CD4-positive, CD25-positive, alpha-beta regulatory T cell (primary cell): ENCODE results near the gene SRSF4. TPM values are rescaled to one million over a fixed set of nuclear protein-coding genes. Genes with fewer than 3 reads are reported as not detected.
"Not testable (repeated sequence)": the region's sequence is repeated elsewhere in the genome, so short reads cannot be mapped to it uniquely, and the experiment has no call there.

Experiments used
- ATAC-seq, 2 donors: fragments of 150-1000 bp; cut with Tn5 transposase; one replicate each; pipeline ENCODE4 v1.10.0; 2021; ENCODE audit warnings: low read depth in 2 of 2, moderate number of reproducible peaks in 2 of 2, moderate library complexity in 1 of 2
- DNase-seq, 3 donors: peaks; one replicate each; pipeline versions ENCODE4 v3.0.0 to v3.0.0-alpha.2; 2012 to 2022; ENCODE audit warnings: mixed read lengths in 1 of 3
- H3K27ac ChIP-seq: one replicate; pipeline ENCODE4 v1.7.0; 2013; ENCODE audit warnings: mild to moderate bottlenecking, low read length; ENCODE audit not compliant: insufficient read depth, poor library complexity, severe bottlenecking
- H3K27me3 ChIP-seq: one replicate; pipeline ENCODE4 v1.7.0; 2013; ENCODE audit warnings: low read length; ENCODE audit not compliant: control insufficient read depth, insufficient read depth
- H3K36me3 ChIP-seq: one replicate; pipeline ENCODE4 v1.7.0; 2013; ENCODE audit warnings: mild to moderate bottlenecking, low read length, moderate library complexity; ENCODE audit not compliant: control insufficient read depth, insufficient read depth
- H3K4me1 ChIP-seq: 2 replicates; pipeline ENCODE4 v1.7.0; 2013; ENCODE audit warnings: mild to moderate bottlenecking, low read length; ENCODE audit not compliant: insufficient read depth, control insufficient read depth, poor library complexity, severe bottlenecking
- H3K4me3 ChIP-seq: one replicate; pipeline ENCODE4 v1.7.0; 2013; ENCODE audit warnings: low read depth, mild to moderate bottlenecking, low read length, moderate library complexity
- H3K9me3 ChIP-seq, 2 experiments: 1 replicate in 1 of 2; 2 replicates in 1 of 2; pipeline ENCODE4 v1.7.0; 2013; ENCODE audit warnings: low read length in 2 of 2, mild to moderate bottlenecking in 1 of 2, moderate library complexity in 1 of 2; ENCODE audit not compliant: control insufficient read depth in 2 of 2
- H3K27ac Mint-ChIP-seq, 3 donors: one replicate each; pipeline ENCODE4 v1.8.0; 2020 to 2022; ENCODE audit warnings: mild to moderate bottlenecking in 3 of 3, mixed read lengths in 3 of 3, moderate library complexity in 2 of 3
- H3K27me3 Mint-ChIP-seq: one replicate; pipeline ENCODE4 v1.8.0; 2022; ENCODE audit warnings: mild to moderate bottlenecking, mixed read lengths
- H3K36me3 Mint-ChIP-seq: one replicate; pipeline ENCODE4 v1.8.0; 2020; ENCODE audit warnings: mixed read lengths
- H3K4me1 Mint-ChIP-seq, 4 donors: one replicate each; pipeline ENCODE4 v1.8.0; 2020 to 2022; ENCODE audit warnings: mixed read lengths in 4 of 4, mild to moderate bottlenecking in 1 of 4
- H3K4me3 Mint-ChIP-seq, 4 donors: one replicate each; pipeline ENCODE4 v1.8.0; 2020 to 2022; ENCODE audit warnings: mild to moderate bottlenecking in 4 of 4, mixed read lengths in 4 of 4, moderate library complexity in 3 of 4
- H3K9me3 Mint-ChIP-seq, 7 donors: one replicate each; pipeline ENCODE4 v1.8.0; 2020 to 2022; ENCODE audit warnings: mixed read lengths in 7 of 7, mild to moderate bottlenecking in 3 of 7, moderate library complexity in 2 of 7
- polyA plus RNA-seq, 4 donors: library from polyadenylated mRNA; unstranded; fragments of 300-500 nt; fragmentation: Illumina TruSeq; gene quantifications; one replicate each; pipeline ENCODE4 v1.2.3, GENCODE V29; 2021
- total RNA-seq: library from RNA; stranded (reverse); gene quantifications from one replicate; pipeline ENCODE4 v1.2.3, GENCODE V29; 2022

SRSF4 gene
- total and polyA plus RNA-seq, 5 donors from 2014 or later: 87.2 to 108 (median 94.0) TPM

DNA sequence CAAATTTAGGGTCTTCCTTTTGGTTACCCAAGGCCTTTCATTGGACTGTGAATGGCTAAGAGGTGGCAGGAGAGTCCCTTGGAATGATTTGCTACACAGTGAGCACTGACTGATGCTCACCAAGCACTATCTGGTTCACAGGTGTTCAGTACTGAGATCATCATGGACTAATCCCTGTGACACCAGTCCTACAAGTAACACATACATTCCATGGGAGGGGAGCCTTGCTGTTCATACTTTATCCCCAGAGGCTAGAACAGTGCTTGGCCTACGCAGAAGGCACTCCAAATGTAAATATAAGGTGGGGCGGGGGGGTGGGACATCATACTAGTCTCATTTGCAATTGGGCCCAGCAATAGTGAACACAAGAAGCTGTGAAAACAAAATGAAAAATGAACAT, 37.5 kb downstream of the SRSF4 start:
- Histone ChIP-seq H3K4me1 (no peaks in the 10 kb centered on the region), H3K36me3 (peaks cover 30% of the 10 kb centered on the region), H3K4me3 (no peak overlapping the region), H3K27ac (no peak overlapping the region), H3K27me3 (no peaks in the 10 kb centered on the region), H3K9me3 (no peaks in the 10 kb centered on the region)
- no peak overlapping the region for H3K27ac Mint-ChIP-seq
- H3K9me3 Mint-ChIP-seq: peaks cover 0 to 4% (median 0%) of the 10 kb centered on the region in 7 donors
- peaks cover 0 to 10% (median 0%) of the 10 kb centered on the region in 4 donors for H3K4me1 Mint-ChIP-seq
- peaks cover 33% of the 10 kb centered on the region for H3K36me3 Mint-ChIP-seq
- DNase-seq (no peak), ATAC-seq (no peak)
- no peak overlapping the region for H3K4me3 Mint-ChIP-seq
- peaks cover 5% of the 10 kb centered on the region for H3K27me3 Mint-ChIP-seq

DNA sequence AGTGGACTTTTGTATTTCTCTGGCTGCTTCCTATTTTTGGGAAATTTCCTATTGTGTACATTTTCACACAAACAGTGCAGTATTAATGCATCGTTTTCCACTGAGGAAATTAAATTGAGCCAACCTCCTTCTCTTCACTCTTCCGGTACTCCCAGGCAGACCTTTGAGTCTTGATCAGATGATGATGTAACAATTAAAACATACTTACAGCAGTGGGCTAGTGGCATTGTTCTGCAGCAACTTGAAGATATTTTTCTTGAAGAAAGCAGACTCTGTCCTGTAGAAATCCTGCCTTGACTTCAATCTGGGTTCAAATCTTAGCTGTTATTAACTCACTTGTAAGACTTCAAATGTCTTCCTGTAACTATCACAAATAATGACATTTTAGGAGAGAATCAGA, 39.0 kb downstream of the SRSF4 start:
- no peaks in the 10 kb centered on the region for H3K9me3 ChIP-seq
- peaks cover 5% of the 10 kb centered on the region for H3K27me3 Mint-ChIP-seq
- H3K27ac ChIP-seq: no peak overlapping the region
- peak overlapping the region in 1 of 3 donors; percentile 49 for H3K27ac Mint-ChIP-seq
- no peak overlapping the region for H3K4me3 ChIP-seq
- no peak overlapping the region for H3K4me3 Mint-ChIP-seq
- H3K27me3 ChIP-seq: no peaks in the 10 kb centered on the region
- peaks cover 18% of the 10 kb centered on the region for H3K36me3 Mint-ChIP-seq
- DNase-seq: no peak
- H3K9me3 Mint-ChIP-seq: peaks cover 0 to 4% (median 0%) of the 10 kb centered on the region in 7 donors
- ATAC-seq: no peak
- H3K4me1 Mint-ChIP-seq: peaks cover 0 to 7% (median 0%) of the 10 kb centered on the region in 4 donors
- H3K4me1 ChIP-seq: no peaks in the 10 kb centered on the region
- H3K36me3 ChIP-seq: peaks cover 15% of the 10 kb centered on the region

DNA sequence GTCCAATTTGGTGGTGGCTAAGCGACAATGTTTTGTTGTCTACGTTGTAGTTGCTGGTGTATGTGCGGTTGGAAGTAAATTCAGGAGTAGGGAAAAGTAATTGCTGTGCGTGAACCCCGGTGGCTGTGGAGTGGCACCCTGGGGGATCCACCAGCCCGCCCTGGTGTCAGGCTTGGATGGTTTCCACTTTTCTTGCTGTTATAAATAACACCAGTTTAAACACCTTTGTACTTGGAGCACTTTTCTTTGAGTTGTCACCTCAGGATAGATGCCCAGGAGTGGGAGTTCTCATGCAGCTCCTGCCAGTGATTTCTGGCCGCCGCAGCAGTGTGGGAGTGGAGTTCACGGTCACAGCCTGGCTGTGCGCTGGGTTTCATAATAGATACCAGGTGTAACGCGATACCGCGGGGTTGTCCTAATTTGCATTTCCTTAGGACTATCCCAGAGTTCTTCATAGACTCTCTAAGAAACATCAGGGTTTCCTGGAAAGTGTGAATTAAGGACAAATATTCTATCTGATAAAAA, 45.2 kb downstream of the SRSF4 start:
- no peak for ATAC-seq
- Mint-ChIP-seq H3K36me3 (no peaks in the 10 kb centered on the region), H3K4me3 (no peak overlapping the region), H3K9me3 (peaks cover 0 to 2% (median 0%) of the 10 kb centered on the region in 7 donors), H3K27me3 (peaks cover 26% of the 10 kb centered on the region), H3K4me1 (no peaks in the 10 kb centered on the region), H3K27ac (no peak overlapping the region)
- no peaks in the 10 kb centered on the region for H3K36me3 ChIP-seq
- no peaks in the 10 kb centered on the region for H3K4me1 ChIP-seq
- no peak for DNase-seq
- H3K27me3 ChIP-seq: no peaks in the 10 kb centered on the region
- no peaks in the 10 kb centered on the region for H3K9me3 ChIP-seq
- H3K4me3 ChIP-seq: no peak overlapping the region
- no peak overlapping the region for H3K27ac ChIP-seq

DNA sequence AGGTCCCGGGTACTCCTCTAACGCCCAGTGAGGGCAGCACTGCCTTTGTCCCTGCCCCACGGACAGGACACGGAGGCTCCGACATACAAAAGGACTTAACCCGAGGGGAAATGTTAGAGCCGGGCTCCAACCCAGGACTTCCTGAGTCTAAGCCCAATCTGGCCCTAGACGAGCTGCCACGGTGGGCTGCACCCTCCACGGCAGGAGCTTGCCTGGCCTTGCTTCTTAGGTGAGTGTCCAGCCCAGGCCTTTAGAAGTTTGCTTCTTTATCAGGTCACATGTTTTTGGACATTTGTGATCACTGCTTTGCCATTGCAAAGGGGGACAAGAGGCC, 47.0 kb downstream of the SRSF4 start:
- Histone ChIP-seq H3K27ac (no peak overlapping the region), H3K27me3 (no peaks in the 10 kb centered on the region), H3K9me3 (no peaks in the 10 kb centered on the region), H3K36me3 (no peaks in the 10 kb centered on the region), H3K4me3 (no peak overlapping the region), H3K4me1 (no peaks in the 10 kb centered on the region)
- peaks cover 0 to 1% (median 0%) of the 10 kb centered on the region in 7 donors for H3K9me3 Mint-ChIP-seq
- ATAC-seq (no peak), DNase-seq (no peak)
- no peak overlapping the region for H3K4me3 Mint-ChIP-seq
- no peaks in the 10 kb centered on the region for H3K36me3 Mint-ChIP-seq
- H3K27me3 Mint-ChIP-seq: peaks cover 35% of the 10 kb centered on the region
- H3K4me1 Mint-ChIP-seq: no peaks in the 10 kb centered on the region
- no peak overlapping the region for H3K27ac Mint-ChIP-seq

DNA sequence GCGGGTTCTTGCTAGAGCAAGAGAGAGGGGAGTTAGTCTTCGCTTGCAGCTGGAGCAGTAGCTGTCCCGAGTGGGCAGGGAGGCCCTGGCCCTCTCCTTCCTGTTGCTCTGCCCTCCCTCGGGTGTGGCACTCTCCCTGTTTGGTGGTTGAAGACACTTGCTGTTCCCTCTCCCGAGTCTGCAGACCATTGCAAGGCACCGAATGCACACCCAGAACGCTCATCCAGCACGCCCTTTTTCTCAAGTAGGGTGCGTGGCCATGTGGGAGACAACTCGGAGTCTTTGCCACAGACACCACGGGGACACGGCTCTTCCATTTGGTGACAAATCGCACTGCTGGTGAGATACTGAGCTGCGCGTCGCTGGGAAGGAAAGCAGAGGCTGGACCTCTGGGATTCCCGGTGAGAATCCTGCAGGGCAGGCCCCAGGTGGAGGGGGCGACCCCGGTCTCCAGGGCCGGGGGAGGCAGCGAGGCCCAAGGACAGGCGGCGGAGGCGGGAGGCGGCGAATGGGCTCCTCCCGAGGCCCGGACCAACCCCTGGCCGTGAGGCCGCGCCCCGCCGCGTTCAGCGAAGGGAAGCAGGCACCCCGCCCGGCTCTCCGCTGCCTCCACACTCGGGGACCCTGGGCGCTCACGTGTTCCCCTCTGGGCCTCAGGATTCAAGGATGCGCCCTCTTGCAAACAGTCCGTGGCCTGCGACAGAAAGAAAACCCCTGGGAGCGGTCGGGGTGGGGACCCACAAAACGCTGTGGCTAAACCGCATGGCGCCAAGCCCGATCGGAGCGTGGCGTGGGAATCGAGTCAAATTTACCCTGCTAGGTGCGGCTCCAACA, 47.6 kb downstream of the SRSF4 start:
- no peaks in the 10 kb centered on the region for H3K4me1 ChIP-seq
- H3K27ac ChIP-seq: no peak overlapping the region
- H3K4me1 Mint-ChIP-seq: no peaks in the 10 kb centered on the region
- no peaks in the 10 kb centered on the region for H3K27me3 ChIP-seq
- no peaks in the 10 kb centered on the region for H3K9me3 ChIP-seq
- H3K9me3 Mint-ChIP-seq: peaks cover 0 to 1% (median 0%) of the 10 kb centered on the region in 7 donors
- H3K27ac Mint-ChIP-seq: no peak overlapping the region
- peaks cover 38% of the 10 kb centered on the region for H3K27me3 Mint-ChIP-seq
- H3K4me3 Mint-ChIP-seq: no peak overlapping the region
- no peaks in the 10 kb centered on the region for H3K36me3 ChIP-seq
- DNase-seq (no peak), ATAC-seq (peak in 1 of 2 donors; percentile 42)
- no peaks in the 10 kb centered on the region for H3K36me3 Mint-ChIP-seq
- no peak overlapping the region for H3K4me3 ChIP-seq

DNA sequence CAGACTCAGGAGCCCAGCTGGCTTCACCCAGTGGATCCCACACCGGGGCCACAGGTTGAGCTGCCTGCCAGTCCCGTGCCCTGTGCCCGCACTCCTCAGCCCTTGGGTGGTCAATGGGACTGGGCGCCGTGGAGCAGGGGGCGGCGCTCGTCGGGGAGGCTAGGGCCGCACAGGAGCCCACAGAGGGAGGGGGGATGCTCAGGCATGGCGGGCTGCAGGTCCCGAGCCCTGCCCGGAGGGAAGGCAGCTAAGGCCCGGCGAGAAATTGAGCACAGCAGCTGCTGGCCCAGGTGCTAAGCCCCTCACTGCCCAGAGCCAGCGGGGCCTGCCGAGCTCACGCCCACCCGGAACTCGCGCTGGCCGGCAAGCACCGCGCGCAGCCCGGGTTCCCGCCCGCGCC, 50.6 kb downstream of the SRSF4 start:
- H3K4me1 ChIP-seq, H3K9me3 Mint-ChIP-seq, H3K27ac ChIP-seq, H3K36me3 ChIP-seq, H3K27me3 ChIP-seq, H3K4me1 Mint-ChIP-seq, H3K9me3 ChIP-seq, ATAC-seq, H3K36me3 Mint-ChIP-seq, H3K27ac Mint-ChIP-seq, DNase-seq, H3K4me3 Mint-ChIP-seq, H3K4me3 ChIP-seq: not testable (repeated sequence)
- peaks cover 46% of the 10 kb centered on the region for H3K27me3 Mint-ChIP-seq

DNA sequence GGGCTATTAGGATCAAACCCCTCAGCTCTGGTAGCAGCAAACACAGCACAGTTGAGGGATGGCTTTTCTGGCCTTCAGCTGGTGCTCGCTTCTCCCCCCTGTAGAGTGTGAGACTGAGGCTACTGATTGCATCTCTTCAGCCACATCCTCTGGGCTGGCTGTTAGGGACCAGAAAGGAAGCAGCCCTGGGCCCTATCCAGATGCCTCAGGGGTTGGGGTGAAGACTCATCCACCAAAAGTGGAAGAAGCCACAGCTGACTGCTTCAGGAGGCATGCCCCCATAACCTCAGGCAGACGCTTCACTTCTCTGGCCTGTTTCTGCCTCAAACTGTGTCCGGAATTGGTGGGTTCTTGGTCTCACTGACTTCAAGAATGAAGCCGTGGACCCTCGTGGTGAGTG, 51.8 kb downstream of the SRSF4 start:
- Mint-ChIP-seq H3K27me3 (peaks cover 53% of the 10 kb centered on the region), H3K36me3 (no peaks in the 10 kb centered on the region), H3K9me3 (peaks cover 0 to 1% (median 0%) of the 10 kb centered on the region in 7 donors), H3K4me3 (peak overlapping the region in 1 of 4 donors; percentile 2), H3K4me1 (peaks cover 0 to 10% (median 2%) of the 10 kb centered on the region in 4 donors), H3K27ac (no peak overlapping the region)
- Histone ChIP-seq H3K27ac (no peak overlapping the region), H3K27me3 (no peaks in the 10 kb centered on the region), H3K9me3 (no peaks in the 10 kb centered on the region), H3K4me3 (no peak overlapping the region), H3K4me1 (peaks cover 2% of the 10 kb centered on the region), H3K36me3 (no peaks in the 10 kb centered on the region)
- ATAC-seq (no peak), DNase-seq (no peak)

DNA sequence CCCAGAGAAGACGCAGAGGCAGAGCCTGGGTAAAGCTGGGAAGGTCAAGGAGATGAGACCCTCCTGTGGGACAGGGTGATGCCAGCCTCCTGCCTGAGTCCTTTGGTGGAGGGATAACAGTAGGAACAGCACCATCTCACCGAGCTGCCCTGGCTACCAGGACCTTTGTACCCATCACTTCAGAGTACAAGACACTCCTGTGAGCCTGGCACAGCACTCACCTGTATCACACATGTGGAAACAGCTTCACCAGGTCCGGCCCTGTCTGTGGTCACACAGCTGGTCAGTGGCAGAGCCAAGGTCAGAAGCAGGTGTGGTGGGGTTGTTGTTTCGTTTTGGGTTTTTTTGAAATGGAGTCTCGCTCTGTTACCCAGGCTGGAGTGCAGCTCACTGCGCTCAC, 53.0 kb downstream of the SRSF4 start:
- Mint-ChIP-seq H3K4me1 (peaks cover 0 to 12% (median 2%) of the 10 kb centered on the region in 4 donors), H3K36me3 (no peaks in the 10 kb centered on the region), H3K27me3 (peaks cover 52% of the 10 kb centered on the region), H3K27ac (no peak overlapping the region), H3K4me3 (no peak overlapping the region), H3K9me3 (no peaks in the 10 kb centered on the region)
- Histone ChIP-seq H3K27ac (no peak overlapping the region), H3K9me3 (no peaks in the 10 kb centered on the region), H3K27me3 (no peaks in the 10 kb centered on the region), H3K36me3 (no peaks in the 10 kb centered on the region), H3K4me1 (peaks cover 13% of the 10 kb centered on the region), H3K4me3 (no peak overlapping the region)
- no peak for ATAC-seq
- DNase-seq: no peak
